C4-2B (cell line): ENCODE data around the gene CYP2U1.

Experiments
- CTCF ChIP-seq: fragments of 450-650 bp; conservative IDR thresholded peaks from 2 replicates; pipeline ENCODE4 v1.5.1; 2017; ENCODE audit warnings: mild to moderate bottlenecking
- ZFX ChIP-seq: fragments of 450-650 bp; IDR thresholded peaks from 2 replicates; pipeline ENCODE4 v1.6.1; 2017

GRCh38 chr4:107989162-107989536 lies 57.8 kb downstream of the CYP2U1 start:
- no peak for TF ChIP-seq CTCF
- no peak for TF ChIP-seq ZFX
